Panc1 (cell line): Measurements from ENCODE around the gene EHBP1. TPM values are rescaled to one million over a fixed set of nuclear protein-coding genes. Genes with fewer than 3 reads are reported as not detected.

Experiments
- ATAC-seq: fragments of 200-7000 bp; cut with Tn5 transposase; 2 replicates; pipeline ENCODE4 v1.9.1; 2020; ENCODE audit warnings: mild to moderate bottlenecking, moderate library complexity
- BruUV-seq: library from RNA; stranded (reverse); fragments of 400-500 nt; replicated peaks from 2 replicates; lab custom pipeline; 2021; lab: Mats Ljungman, UMichigan
- CTCF ChIA-PET: fragments of 300-600 bp; sonication (Branson Sonifier 250); formaldehyde crosslinking; loops from one replicate; lab custom pipeline; 2022; ENCODE audit warnings: antibody characterized with exemption; lab: Charles Lee
- POLR2A ChIA-PET: fragments of 300-600 bp; sonication (Branson Sonifier 250); formaldehyde crosslinking; loops from one replicate; lab custom pipeline; 2022; ENCODE audit warnings: antibody characterized with exemption; lab: Charles Lee
- DNase-seq: peaks from one replicate; pipeline ENCODE4 v3.0.0-alpha.2; 2010; ENCODE audit warnings: low read depth, low spot score
- H3K27ac ChIP-seq: 2 replicates; pipeline ENCODE4 v1.5.1; 2011; ENCODE audit warnings: mild to moderate bottlenecking, low read length, inconsistent platforms
- H3K27me3 ChIP-seq: fragments of 200-500 bp; sonication (Bioruptor generic); 2 replicates; pipeline ENCODE4 v1.6.0; 2014; ENCODE audit warnings: low read length, inconsistent platforms; ENCODE audit not compliant: control insufficient read depth, insufficient read depth
- H3K36me3 ChIP-seq: fragments of 200-500 bp; sonication (Bioruptor generic); 2 replicates; pipeline ENCODE4 v1.5.1; 2014; ENCODE audit warnings: inconsistent platforms, mild to moderate bottlenecking, low read length, moderate library complexity; ENCODE audit not compliant: control insufficient read depth, insufficient read depth
- H3K4me1 ChIP-seq: 2 replicates; pipeline ENCODE4 v1.5.1; 2011; ENCODE audit warnings: inconsistent platforms, mild to moderate bottlenecking, low read length, moderate library complexity; ENCODE audit not compliant: control insufficient read depth, insufficient read depth
- H3K4me3 ChIP-seq, 2 experiments: 2 replicates each; pipeline ENCODE4 v1.5.1; 2011 to 2012; ENCODE audit warnings: low read depth in 2 of 2, low read length in 2 of 2, mild to moderate bottlenecking in 2 of 2, inconsistent platforms in 1 of 2, moderate library complexity in 1 of 2
- H3K9me3 ChIP-seq: fragments of 200-500 bp; sonication (Bioruptor generic); 2 replicates; pipeline ENCODE4 v1.5.1; 2014; ENCODE audit warnings: low read depth, mild to moderate bottlenecking, inconsistent platforms, low read length, moderate library complexity; ENCODE audit not compliant: control insufficient read depth, insufficient read depth
- POLR2AphosphoS5 ChIP-seq: IDR thresholded peaks from 2 replicates; pipeline ENCODE4 v1.6.1; 2012; ENCODE audit warnings: mild to moderate bottlenecking, low read depth, low read length, moderate library complexity
- REST ChIP-seq, 2 experiments: IDR thresholded peaks; 2 replicates each; pipeline ENCODE4 v1.6.1; 2011 to 2012; ENCODE audit warnings: low read depth in 2 of 2, control low read depth in 1 of 2, low read length in 1 of 2, mild to moderate bottlenecking in 1 of 2, moderate library complexity in 1 of 2; ENCODE audit not compliant: insufficient read depth in 1 of 2
- SIN3A ChIP-seq: IDR thresholded peaks from 2 replicates; pipeline ENCODE4 v1.6.1; 2012; ENCODE audit warnings: low read depth, mild to moderate bottlenecking, low read length, moderate library complexity, borderline replicate concordance; ENCODE audit not compliant: insufficient read depth
- TCF7L2 ChIP-seq: IDR thresholded peaks from 2 replicates; pipeline ENCODE4 v1.6.1; 2011; ENCODE audit warnings: mild to moderate bottlenecking, low read depth, low read length, inconsistent platforms
- in situ Hi-C: cut with HindIII; loops from 2 replicates; pipeline ENCODE4 v1.10.0; 2016; ENCODE audit warnings: low sequenced_read_pairs, low pct_unique_long_range_greater_than_20kb
- intact Hi-C: fragments of 100-400 bp; cut with micrococcal nuclease; formaldehyde crosslinking; loops from one replicate; pipeline ENCODE4 v1.10.0; 2022; ENCODE audit not compliant: unreplicated experiment
- total RNA-seq: library from RNA; stranded (reverse); gene quantifications from one replicate; pipeline ENCODE4 v1.2.1, GENCODE V29; 2021; ENCODE audit not compliant: unreplicated experiment
- TF ChIP-seq, protein P1 (sequence below): fragments of 450-650 bp; IDR thresholded peaks from 2 replicates; pipeline ENCODE4 v1.5.1; 2017; ENCODE audit warnings: mild to moderate bottlenecking

The EHBP1 gene
- total RNA-seq, 1 experiment from 2014 or later, result 46.1 TPM

- DNase-seq, result no peak
- no peak for ATAC-seq
- POLR2A ChIA-PET, result interaction anchor here (0.6 kb wide), 1 partner anchor 332 kb away, joined by 3 read pairs; no protein-coding TSS in a partner anchor
- Histone ChIP-seq H3K27me3 (no peaks in the 10 kb centered on the region), H3K4me1 (no peaks in the 10 kb centered on the region), H3K27ac (no peak overlapping the region), H3K4me3 (no peak overlapping the region), H3K9me3 (no peaks in the 10 kb centered on the region), H3K36me3 (no peaks in the 10 kb centered on the region)
- BruUV-seq, result no TSS peak
- in situ Hi-C loops, result no loop called here
- intact Hi-C loops, result no loop called here
- TF ChIP-seq SIN3A (no peak), REST (IDR thresholded peaks at IDR 0.05; ENCODE audit: insufficient read depth in 1 of 2, low read depth in 2 of 2, low read length in 1 of 2) (no peak), POLR2AphosphoS5 (no peak), TCF7L2 (no peak)
- TF ChIP-seq, protein P1, sequence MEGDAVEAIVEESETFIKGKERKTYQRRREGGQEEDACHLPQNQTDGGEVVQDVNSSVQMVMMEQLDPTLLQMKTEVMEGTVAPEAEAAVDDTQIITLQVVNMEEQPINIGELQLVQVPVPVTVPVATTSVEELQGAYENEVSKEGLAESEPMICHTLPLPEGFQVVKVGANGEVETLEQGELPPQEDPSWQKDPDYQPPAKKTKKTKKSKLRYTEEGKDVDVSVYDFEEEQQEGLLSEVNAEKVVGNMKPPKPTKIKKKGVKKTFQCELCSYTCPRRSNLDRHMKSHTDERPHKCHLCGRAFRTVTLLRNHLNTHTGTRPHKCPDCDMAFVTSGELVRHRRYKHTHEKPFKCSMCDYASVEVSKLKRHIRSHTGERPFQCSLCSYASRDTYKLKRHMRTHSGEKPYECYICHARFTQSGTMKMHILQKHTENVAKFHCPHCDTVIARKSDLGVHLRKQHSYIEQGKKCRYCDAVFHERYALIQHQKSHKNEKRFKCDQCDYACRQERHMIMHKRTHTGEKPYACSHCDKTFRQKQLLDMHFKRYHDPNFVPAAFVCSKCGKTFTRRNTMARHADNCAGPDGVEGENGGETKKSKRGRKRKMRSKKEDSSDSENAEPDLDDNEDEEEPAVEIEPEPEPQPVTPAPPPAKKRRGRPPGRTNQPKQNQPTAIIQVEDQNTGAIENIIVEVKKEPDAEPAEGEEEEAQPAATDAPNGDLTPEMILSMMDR, result no peak
- CTCF ChIA-PET, result no interaction called here
Observed at GRCh38 chr2:62814123-62814522, 108.6 kb downstream of the EHBP1 start.

- no peak for ATAC-seq
- ChIA-PET CTCF (no interaction called here), POLR2A (interaction anchor here (1.0 kb wide), 1 partner anchor 654 kb away, joined by 4 read pairs; no protein-coding TSS in a partner anchor)
- no peaks in the 10 kb centered on the region for H3K9me3 ChIP-seq
- H3K27me3 ChIP-seq, result no peaks in the 10 kb centered on the region
- DNase-seq, result no peak
- no peak overlapping the region for H3K27ac ChIP-seq
- intact Hi-C loops (no loop called here), in situ Hi-C loops (no loop called here)
- no peaks in the 10 kb centered on the region for H3K36me3 ChIP-seq
- TF ChIP-seq POLR2AphosphoS5, result no peak
- no peak for TF ChIP-seq TCF7L2
- TF ChIP-seq SIN3A, result no peak
- no peak for TF ChIP-seq REST (IDR thresholded peaks at IDR 0.05; ENCODE audit: insufficient read depth in 1 of 2, low read depth in 2 of 2, low read length in 1 of 2)
- TF ChIP-seq, protein P1, result no peak
- no TSS peak for BruUV-seq
- no peaks in the 10 kb centered on the region for H3K4me1 ChIP-seq
- H3K4me3 ChIP-seq, result no peak overlapping the region
Observed at GRCh38 chr2:62817348-62817747, 111.8 kb downstream of the EHBP1 start.
